Thyroid gland (tissue), 4 donors: Measurements from ENCODE around the gene PRKCE. TPM values are rescaled to one million over a fixed set of nuclear protein-coding genes. Genes with fewer than 3 reads are reported as not detected.

Experiments used
- DNase-seq, 2 donors: peaks; one replicate each; pipeline ENCODE4 v3.0.0-alpha.2; 2019
- H3K27ac ChIP-seq, 3 donors: fragments of 200-600 bp; sonication (generic); 1 replicate in 2 of 3; 2 replicates in 1 of 3; pipeline ENCODE4 v1.5.1; 2016 to 2019; ENCODE audit warnings: mild to moderate bottlenecking in 1 of 3, moderate library complexity in 1 of 3
- H3K27me3 ChIP-seq: fragments of 200-600 bp; sonication (generic); one replicate; pipeline ENCODE4 v1.5.1; 2019
- H3K36me3 ChIP-seq, 2 donors: fragments of 200-600 bp; sonication (generic); one replicate each; pipeline ENCODE4 v1.5.1; 2016 to 2019
- H3K4me1 ChIP-seq, 2 donors: fragments of 200-600 bp; sonication (generic); one replicate each; pipeline ENCODE4 v1.5.1; 2017 to 2019
- H3K4me3 ChIP-seq, 3 donors: fragments of 200-600 bp; sonication (generic); replicated peaks in 1 of 3; 1 replicate in 2 of 3; 2 replicates in 1 of 3; pipeline ENCODE4 v1.5.1; 2016; ENCODE audit warnings: mild to moderate bottlenecking in 1 of 3
- H3K9me3 ChIP-seq: fragments of 200-600 bp; sonication (generic); one replicate; pipeline ENCODE4 v1.5.1; 2017
- POLR2A ChIP-seq, 2 donors: fragments of 450-650 bp; IDR thresholded peaks; one replicate each; pipeline ENCODE4 v1.6.1; 2017; ENCODE audit warnings: antibody characterized with exemption in 2 of 2, mild to moderate bottlenecking in 2 of 2, moderate library complexity in 1 of 2
- WGBS, 2 donors: methylation state at CpG; one replicate each; pipeline ENCODE4 v1.1.5; 2017; 5-methylcytosine and 5-hydroxymethylcytosine counted together
- intact Hi-C: fragments of 100-400 bp; cut with DNase I; formaldehyde crosslinking; loops from one replicate; pipeline ENCODE4 v1.15.1; 2023
- total RNA-seq, 4 donors: library from RNA; depleted of rRNA; stranded (reverse); fragments of >200 nt; gene quantifications; one replicate each; pipeline ENCODE4 v1.2.3, GENCODE V29; 2016
- TF ChIP-seq, protein P1 (sequence below), 6 experiments: fragments of 200-600 bp in 3 of 6; fragments of 450-650 bp in 3 of 6; sonication (generic) in 3 of 6; IDR thresholded peaks; one replicate each; pipeline ENCODE4 v1.5.1; 2016 to 2019; ENCODE audit warnings: antibody characterized with exemption in 6 of 6, mild to moderate bottlenecking in 2 of 6, inconsistent platforms in 1 of 6, moderate library complexity in 1 of 6

Gene PRKCE
- total RNA-seq, 4 donors from 2014 or later: 8.4 to 35.3 (median 15.2) TPM

DNA sequence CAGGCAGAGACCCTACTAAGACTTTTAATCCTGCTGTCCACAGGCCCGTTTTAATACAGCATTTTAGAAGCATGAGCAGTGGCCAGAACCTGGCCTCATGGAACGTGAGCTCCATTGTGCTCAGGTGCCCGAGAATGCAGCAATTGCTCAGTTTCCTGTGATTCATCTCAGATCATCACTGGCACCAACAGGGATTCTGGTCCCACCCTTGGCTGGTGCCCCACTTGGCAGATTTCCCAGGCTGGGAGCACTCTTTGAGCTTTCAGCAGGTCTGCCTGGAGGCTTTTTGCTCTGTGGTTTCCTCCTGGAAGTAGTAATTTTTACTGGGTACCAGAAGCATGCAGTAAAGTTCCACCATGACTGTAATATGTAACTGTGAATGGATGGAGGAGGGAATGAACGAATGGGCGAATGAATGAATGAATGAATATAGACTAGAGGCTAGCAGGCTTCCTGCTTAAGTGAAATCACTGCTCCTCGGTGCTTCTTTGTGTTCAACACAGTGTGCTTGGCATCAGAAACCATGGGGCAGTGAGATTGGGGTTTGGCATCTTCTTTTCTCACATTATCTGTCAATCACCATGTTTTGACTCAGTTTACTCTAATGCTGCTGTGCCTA, 312.9 kb downstream of the PRKCE start:
- TF ChIP-seq, protein P1, sequence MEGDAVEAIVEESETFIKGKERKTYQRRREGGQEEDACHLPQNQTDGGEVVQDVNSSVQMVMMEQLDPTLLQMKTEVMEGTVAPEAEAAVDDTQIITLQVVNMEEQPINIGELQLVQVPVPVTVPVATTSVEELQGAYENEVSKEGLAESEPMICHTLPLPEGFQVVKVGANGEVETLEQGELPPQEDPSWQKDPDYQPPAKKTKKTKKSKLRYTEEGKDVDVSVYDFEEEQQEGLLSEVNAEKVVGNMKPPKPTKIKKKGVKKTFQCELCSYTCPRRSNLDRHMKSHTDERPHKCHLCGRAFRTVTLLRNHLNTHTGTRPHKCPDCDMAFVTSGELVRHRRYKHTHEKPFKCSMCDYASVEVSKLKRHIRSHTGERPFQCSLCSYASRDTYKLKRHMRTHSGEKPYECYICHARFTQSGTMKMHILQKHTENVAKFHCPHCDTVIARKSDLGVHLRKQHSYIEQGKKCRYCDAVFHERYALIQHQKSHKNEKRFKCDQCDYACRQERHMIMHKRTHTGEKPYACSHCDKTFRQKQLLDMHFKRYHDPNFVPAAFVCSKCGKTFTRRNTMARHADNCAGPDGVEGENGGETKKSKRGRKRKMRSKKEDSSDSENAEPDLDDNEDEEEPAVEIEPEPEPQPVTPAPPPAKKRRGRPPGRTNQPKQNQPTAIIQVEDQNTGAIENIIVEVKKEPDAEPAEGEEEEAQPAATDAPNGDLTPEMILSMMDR (IDR thresholded peaks at IDR 0.05): no peak
- TF ChIP-seq POLR2A (IDR thresholded peaks at IDR 0.05): no peak
- Histone ChIP-seq H3K27me3 (no peaks in the 10 kb centered on the region), H3K4me1 (peaks cover 18 to 38% of the 10 kb centered on the region in 2 donors), H3K9me3 (no peaks in the 10 kb centered on the region), H3K27ac (peak overlapping the region in 1 of 3 donors; percentile 44), H3K36me3 (no peaks in the 10 kb centered on the region), H3K4me3 (no peak overlapping the region)
- 48 to 49% methylated on average over 6 of the region's 6 CpGs for WGBS, 2 donors
- peak; percentile 83 to 88 for DNase-seq
- intact Hi-C loops: no loop called here

DNA sequence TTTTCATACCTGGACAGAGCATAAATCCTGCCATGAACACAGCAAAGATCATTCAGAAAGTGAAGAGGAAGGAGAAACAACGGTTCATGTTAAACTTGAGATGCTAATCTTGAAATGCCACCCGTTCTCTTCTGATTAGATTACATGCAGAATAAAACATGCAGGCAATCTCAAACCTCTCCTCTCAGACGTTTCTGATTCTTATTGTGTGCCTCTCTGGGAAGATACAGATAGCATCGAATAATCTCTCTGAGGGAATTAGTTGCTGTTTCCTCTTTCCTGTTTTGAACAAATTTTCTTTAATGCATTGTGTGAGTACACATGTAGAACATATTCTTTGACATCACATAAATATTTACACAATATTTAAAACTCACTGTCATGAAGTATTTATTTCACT, 313.4 kb downstream of the PRKCE start:
- TF ChIP-seq, protein P1 (IDR thresholded peaks at IDR 0.05): no peak
- intact Hi-C loops: no loop called here
- Histone ChIP-seq H3K27ac (no peak overlapping the region), H3K4me1 (peaks cover 20 to 38% of the 10 kb centered on the region in 2 donors), H3K9me3 (no peaks in the 10 kb centered on the region), H3K27me3 (no peaks in the 10 kb centered on the region), H3K36me3 (no peaks in the 10 kb centered on the region), H3K4me3 (no peak overlapping the region)
- WGBS, 2 donors: 44 to 48% methylated on average over 4 of the region's 4 CpGs
- no peak for DNase-seq

DNA sequence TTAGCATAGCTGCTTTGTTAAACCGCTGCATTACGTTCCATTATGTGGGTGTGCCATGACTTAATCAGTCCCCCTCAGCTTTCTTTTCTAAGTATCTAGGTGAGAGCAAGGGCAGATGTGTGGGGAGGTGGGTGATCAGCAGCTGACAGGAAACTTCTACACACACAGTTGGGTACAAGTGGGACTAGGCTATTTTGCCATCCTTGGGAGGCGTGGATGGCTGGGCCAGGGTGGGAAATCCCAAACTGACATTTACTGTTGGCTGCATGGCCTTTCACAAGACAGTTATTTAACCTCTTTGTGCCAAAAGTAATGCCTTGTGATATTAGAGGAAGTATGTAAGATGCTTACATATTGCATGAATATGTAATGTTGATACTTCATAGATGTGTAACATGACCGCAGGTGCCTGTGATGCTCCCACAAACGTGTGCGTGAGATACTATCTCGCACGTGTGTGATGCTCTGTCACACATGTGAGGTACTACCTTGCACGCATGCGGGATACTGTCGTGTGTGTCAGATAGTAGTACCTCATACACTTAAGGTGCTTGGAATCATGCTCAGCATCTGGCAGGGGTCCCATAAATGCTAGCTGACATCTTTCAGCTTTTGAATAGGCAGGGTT, 314.5 kb downstream of the PRKCE start:
- H3K36me3 ChIP-seq: no peaks in the 10 kb centered on the region
- intact Hi-C loops: no loop called here
- peaks cover 20 to 35% of the 10 kb centered on the region in 2 donors for H3K4me1 ChIP-seq
- no peak for DNase-seq
- no peaks in the 10 kb centered on the region for H3K9me3 ChIP-seq
- 94 to 96% methylated on average over 11 of the region's 11 CpGs for WGBS, 2 donors
- no peak overlapping the region for H3K4me3 ChIP-seq
- H3K27me3 ChIP-seq: no peaks in the 10 kb centered on the region
- TF ChIP-seq, protein P1 (IDR thresholded peaks at IDR 0.05): no peak
- no peak for TF ChIP-seq POLR2A (IDR thresholded peaks at IDR 0.05)
- H3K27ac ChIP-seq: no peak overlapping the region

DNA sequence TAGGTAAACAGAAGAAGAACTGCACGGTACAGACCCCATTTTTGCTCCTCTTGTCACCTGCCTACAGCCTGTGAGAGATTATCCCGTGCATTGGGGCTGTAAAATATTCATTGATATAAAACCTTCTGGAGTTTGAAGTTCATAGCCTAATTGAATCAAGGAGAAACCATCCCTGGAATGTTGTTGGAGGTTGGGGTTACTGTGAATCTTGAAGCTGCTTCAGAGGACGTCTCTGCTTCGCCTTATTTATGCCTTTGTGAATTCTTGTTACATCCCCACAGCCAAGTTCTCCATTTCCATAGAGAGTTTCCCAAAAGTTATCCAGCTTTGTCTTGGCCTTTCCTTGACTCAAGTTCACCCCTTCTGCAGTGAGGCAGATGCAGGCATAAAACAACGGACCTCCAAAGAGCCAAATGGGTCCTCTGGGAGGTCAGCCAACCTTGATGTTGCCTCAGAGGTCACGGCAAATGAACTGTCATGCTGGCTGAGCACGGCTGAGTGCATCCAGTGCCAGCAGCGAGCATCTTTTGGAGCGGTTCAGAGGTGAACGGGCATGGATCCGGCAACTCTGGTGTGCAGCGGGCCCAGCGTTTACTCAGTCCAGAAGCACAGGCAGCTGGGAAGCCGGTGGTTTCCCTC, 317.6 kb downstream of the PRKCE start:
- DNase-seq: peak; percentile 46 to 53
- Histone ChIP-seq H3K36me3 (no peaks in the 10 kb centered on the region), H3K27me3 (no peaks in the 10 kb centered on the region), H3K4me3 (no peak overlapping the region), H3K9me3 (no peaks in the 10 kb centered on the region), H3K4me1 (peaks cover 8% of the 10 kb centered on the region in 2 donors), H3K27ac (no peak overlapping the region)
- TF ChIP-seq POLR2A (IDR thresholded peaks at IDR 0.05): no peak
- TF ChIP-seq, protein P1 (IDR thresholded peaks at IDR 0.05): no peak
- WGBS, 2 donors: 51 to 55% methylated on average over 13 to 14 of the region's 14 CpGs
- intact Hi-C loops: no loop called here

DNA sequence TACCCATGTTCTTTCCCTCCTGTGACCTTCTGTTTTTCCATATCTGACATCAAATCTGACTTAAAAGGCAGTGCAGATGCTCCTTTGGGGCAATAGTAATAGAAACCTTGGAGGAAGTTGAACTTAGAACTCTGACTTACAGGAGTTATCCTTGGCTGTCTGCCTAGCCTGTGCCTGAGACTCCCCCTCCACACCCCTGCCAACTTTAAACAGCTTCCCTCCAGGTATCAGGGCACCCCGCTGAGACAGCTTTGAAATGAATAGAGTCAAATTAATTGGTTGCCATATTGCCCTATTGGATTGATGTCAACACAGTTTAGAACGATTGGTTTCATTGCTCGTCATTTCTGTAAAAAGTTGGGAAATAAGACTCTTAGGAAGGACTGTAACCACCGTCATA, 322.0 kb downstream of the PRKCE start:
- Histone ChIP-seq H3K4me1 (peaks cover 0 to 5% of the 10 kb centered on the region in 2 donors), H3K9me3 (no peaks in the 10 kb centered on the region), H3K4me3 (no peak overlapping the region), H3K27ac (no peak overlapping the region), H3K27me3 (no peaks in the 10 kb centered on the region), H3K36me3 (no peaks in the 10 kb centered on the region)
- no peak for DNase-seq
- 92 to 93% methylated on average over 4 of the region's 4 CpGs for WGBS, 2 donors
- intact Hi-C loops: no loop called here
- no peak for TF ChIP-seq POLR2A (IDR thresholded peaks at IDR 0.05)
- TF ChIP-seq, protein P1 (IDR thresholded peaks at IDR 0.05): no peak
